D721Med (cell line): ENCODE data around the gene INPP4B.

Source experiments
- DNase-seq: peaks from one replicate; pipeline ENCODE4 v3.0.0; 2011; ENCODE audit warnings: low spot score; ENCODE audit not compliant: insufficient read length
- FAIRE-seq: peaks from 2 replicates; lab custom pipeline; 2011; peaks lifted over from hg19 to GRCh38; lab: Jason Lieb, UNC
- TF ChIP-seq, protein P1 (sequence below): IDR thresholded peaks from 2 replicates; pipeline ENCODE4 v1.5.1; 2012; ENCODE audit warnings: mild to moderate bottlenecking, control low read depth; ENCODE audit not compliant: insufficient read depth; ENCODE audit errors: missing control alignments

The INPP4B gene

DNA sequence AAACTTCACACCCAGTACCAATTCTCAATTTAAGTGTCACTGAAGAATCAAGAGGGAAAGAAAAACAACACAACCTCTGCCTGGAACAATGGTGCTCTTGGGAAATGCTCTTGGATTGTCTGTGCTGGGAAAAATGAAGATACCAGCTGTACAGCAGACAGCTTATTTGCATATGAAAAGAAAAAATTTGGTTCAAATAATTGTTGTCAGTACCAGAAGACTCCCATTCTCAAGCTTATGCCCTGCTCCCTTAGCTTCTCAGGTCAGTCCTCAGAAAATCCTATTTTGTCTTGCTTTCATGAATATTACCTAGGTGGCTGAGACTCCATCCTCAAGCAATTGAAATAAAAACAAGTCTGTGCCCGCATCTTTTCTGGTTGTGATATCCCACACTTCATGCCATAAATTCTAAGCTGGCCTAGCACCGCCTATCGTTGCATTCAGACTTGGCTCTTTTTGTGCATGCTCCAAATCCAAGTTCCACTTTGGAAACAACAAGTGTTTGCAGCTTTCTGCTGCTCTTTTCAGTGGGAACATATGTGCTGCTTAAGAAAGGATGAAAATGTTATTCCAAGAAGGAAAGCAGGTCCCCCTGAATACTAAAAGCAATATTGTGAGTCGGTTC, 431.6 kb downstream of the INPP4B start:
- TF ChIP-seq, protein P1, sequence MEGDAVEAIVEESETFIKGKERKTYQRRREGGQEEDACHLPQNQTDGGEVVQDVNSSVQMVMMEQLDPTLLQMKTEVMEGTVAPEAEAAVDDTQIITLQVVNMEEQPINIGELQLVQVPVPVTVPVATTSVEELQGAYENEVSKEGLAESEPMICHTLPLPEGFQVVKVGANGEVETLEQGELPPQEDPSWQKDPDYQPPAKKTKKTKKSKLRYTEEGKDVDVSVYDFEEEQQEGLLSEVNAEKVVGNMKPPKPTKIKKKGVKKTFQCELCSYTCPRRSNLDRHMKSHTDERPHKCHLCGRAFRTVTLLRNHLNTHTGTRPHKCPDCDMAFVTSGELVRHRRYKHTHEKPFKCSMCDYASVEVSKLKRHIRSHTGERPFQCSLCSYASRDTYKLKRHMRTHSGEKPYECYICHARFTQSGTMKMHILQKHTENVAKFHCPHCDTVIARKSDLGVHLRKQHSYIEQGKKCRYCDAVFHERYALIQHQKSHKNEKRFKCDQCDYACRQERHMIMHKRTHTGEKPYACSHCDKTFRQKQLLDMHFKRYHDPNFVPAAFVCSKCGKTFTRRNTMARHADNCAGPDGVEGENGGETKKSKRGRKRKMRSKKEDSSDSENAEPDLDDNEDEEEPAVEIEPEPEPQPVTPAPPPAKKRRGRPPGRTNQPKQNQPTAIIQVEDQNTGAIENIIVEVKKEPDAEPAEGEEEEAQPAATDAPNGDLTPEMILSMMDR = no peak
- FAIRE-seq = no peak
- DNase-seq = no peak

DNA sequence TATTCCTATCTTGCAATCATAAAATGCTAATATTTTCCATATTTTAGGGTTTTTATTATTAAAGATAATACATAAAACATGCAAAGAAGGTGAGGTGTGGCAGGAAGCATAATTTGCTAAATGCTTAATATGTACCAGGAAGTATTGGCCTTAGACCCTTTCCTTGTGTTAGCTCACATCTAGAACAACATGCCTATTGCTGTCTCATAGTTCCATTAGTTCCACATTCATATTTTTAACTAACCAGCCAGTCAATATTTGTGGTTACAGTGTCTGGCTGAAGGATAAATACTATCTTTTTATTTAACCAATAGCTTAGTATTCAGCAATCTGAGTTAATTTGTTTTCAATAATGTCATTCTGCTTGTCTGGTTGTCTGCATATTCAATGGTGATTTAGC, 432.6 kb downstream of the INPP4B start:
- DNase-seq (no peak), FAIRE-seq (no peak)
- TF ChIP-seq, protein P1 = no peak

DNA sequence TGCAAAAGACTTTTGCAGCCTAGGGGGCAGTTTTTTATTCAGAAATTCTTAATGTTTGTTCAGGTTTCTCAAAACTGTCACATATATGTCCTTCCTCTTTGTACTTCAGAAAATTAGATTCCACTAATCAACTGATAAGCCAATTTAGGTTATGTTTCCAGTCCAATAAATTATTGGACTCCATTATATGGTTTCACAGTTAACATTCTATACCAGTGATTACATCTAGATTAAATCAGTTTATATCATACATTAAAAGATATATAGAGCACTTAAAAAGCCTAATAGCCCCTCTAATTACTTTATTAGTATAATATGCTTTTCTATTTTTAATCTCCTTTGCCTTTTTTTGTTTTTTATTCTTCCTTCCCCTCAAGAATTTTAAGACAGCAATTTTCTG, 434.1 kb downstream of the INPP4B start:
- TF ChIP-seq, protein P1 = no peak
- no peak for DNase-seq
- no peak for FAIRE-seq

DNA sequence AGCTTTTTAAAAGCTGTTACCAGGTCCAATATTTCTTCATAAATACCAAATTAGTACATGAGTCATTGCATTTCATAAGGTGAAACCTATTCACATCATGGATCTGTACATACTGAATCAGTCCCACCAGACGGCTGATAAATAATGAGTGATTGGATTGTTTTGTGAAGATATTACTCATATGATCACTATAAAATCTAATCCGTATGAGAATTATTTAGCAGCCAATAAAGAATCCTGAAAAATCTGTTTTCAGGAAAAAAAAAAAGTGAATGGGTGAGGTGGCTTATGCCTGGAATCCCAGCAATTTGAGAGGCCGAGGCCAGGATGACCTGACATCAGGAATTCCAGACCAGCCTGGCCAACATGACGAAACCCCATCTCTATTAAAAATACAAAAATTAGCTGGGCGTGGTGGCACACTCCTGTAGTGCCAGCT, 438.1 kb downstream of the INPP4B start:
- no peak for DNase-seq
- TF ChIP-seq, protein P1 = no peak
- FAIRE-seq = no peak

DNA sequence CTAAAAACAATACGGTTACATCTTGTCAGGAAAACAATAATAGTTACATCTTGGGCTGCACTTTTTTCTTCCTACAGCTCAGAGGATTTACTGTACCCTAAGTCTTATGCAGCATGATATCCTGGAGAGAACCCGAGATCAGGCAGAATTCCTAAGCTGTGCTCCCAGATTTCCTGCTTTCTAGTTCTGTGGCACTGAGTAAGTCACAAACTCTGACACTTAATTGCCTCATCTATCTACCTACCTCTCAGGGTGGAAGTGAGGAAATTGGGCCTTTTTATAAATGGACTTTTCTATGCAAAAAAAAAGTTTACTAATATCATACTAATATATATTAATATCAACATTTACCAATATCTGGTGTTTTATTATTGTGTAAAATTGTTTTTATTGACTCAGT, 438.5 kb downstream of the INPP4B start:
- DNase-seq (no peak), FAIRE-seq (no peak)
- TF ChIP-seq, protein P1 = no peak

DNA sequence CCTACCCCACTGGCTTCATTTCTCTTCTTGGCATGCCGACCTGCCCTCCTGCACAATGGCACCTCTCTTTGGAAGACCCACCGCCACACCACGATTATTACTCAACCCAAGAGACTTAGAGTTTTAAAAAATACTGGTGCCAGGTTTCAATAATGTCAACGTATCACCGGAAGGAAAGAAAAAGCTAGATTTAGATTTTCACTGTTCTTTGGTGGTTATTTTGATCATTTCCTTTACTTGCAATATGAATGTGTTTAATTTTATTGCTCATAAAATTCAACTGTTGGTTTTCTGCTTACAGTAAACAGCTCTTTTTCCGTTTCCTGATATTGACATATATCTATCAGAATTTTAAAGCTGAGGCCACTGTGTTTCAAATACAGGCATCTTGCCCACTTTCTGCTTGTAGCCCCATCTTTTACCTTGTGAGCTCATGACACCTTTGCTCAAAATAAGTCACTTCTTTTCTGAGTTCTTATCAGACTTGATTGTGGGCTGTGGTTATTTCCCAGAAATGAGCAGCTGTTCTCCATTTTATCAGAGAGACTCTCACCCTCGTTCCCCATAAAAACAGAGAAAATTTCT, 439.1 kb downstream of the INPP4B start:
- DNase-seq = no peak
- no peak for FAIRE-seq
- TF ChIP-seq, protein P1 = no peak

DNA sequence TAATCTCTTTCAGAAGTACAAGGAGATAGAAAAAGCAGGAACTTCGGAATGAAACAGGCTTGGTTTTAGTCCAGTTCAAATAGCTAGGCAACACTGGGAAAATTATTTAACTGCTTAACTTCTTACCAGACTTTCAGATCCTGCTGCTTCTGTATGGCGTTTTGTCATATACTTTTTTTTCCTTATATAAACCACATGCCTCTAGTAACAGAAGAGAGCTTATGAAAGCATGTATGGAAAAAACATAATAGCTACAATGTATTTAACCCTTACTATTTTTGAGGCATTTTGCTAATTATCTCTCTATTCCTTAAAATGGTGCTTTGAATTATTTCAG, 439.6 kb downstream of the INPP4B start:
- DNase-seq (no peak), FAIRE-seq (no peak)
- TF ChIP-seq, protein P1 = no peak
